Caco-2 (cell line): ENCODE data around the gene PLXNA2. TPM values are rescaled to one million over a fixed set of nuclear protein-coding genes. Genes with fewer than 3 reads are reported as not detected.

ENCODE experiments used
- BruUV-seq: library from RNA; stranded (reverse); fragments of 400-500 nt; replicated peaks from 2 replicates; lab custom pipeline; 2021; lab: Mats Ljungman, UMichigan
- CTCF ChIA-PET: fragments of 300-600 bp; sonication (Branson Sonifier 250); formaldehyde crosslinking; loops from one replicate; lab custom pipeline; 2022; ENCODE audit warnings: antibody characterized with exemption; lab: Charles Lee
- POLR2A ChIA-PET: fragments of 300-600 bp; sonication (Branson Sonifier 250); formaldehyde crosslinking; loops from one replicate; lab custom pipeline; 2022; ENCODE audit warnings: antibody characterized with exemption; lab: Charles Lee
- DNase-seq, 2 experiments: peaks; one replicate each; pipeline versions ENCODE4 v3.0.0 to v3.0.0-alpha.2; 2020 to 2022
- H3K27me3 ChIP-seq: replicated peaks from 2 replicates; pipeline ENCODE4 v1.6.0; 2011; ENCODE audit warnings: low read length; ENCODE audit not compliant: control insufficient read depth, insufficient read depth
- H3K36me3 ChIP-seq: 2 replicates; pipeline ENCODE4 v1.5.1; 2011; ENCODE audit warnings: low read length; ENCODE audit not compliant: control insufficient read depth, insufficient read depth
- H3K4me1 ChIP-seq: fragments of 250-450 bp; sonication (Bioruptor Pico); 2 replicates; pipeline ENCODE4 v1.5.1; 2020; ENCODE audit warnings: mild to moderate bottlenecking
- H3K4me3 ChIP-seq: 2 replicates; pipeline ENCODE4 v1.5.1; 2011; ENCODE audit warnings: low read depth, mild to moderate bottlenecking, control low read depth, low read length
- H3K9me3 ChIP-seq: fragments of 250-450 bp; sonication (Bioruptor Pico); 2 replicates; pipeline ENCODE4 v1.5.1; 2020; ENCODE audit warnings: mild to moderate bottlenecking, moderate library complexity
- H3K27ac Mint-ChIP-seq: one replicate; pipeline ENCODE4 v1.8.0; 2022; ENCODE audit warnings: mixed read lengths; ENCODE audit not compliant: unreplicated experiment
- H3K27me3 Mint-ChIP-seq: one replicate; pipeline ENCODE4 v1.8.0; 2022; ENCODE audit warnings: mixed read lengths; ENCODE audit not compliant: insufficient read depth, unreplicated experiment
- H3K36me3 Mint-ChIP-seq: one replicate; pipeline ENCODE4 v1.8.0; 2022; ENCODE audit warnings: mild to moderate bottlenecking, mixed read lengths; ENCODE audit not compliant: insufficient read depth, unreplicated experiment
- H3K4me1 Mint-ChIP-seq: one replicate; pipeline ENCODE4 v1.8.0; 2022; ENCODE audit warnings: low read depth, mixed read lengths; ENCODE audit not compliant: unreplicated experiment
- H3K4me3 Mint-ChIP-seq: one replicate; pipeline ENCODE4 v1.8.0; 2022; ENCODE audit warnings: mild to moderate bottlenecking, moderate library complexity, mixed read lengths; ENCODE audit not compliant: unreplicated experiment
- H3K9me3 Mint-ChIP-seq: one replicate; pipeline ENCODE4 v1.8.0; 2022; ENCODE audit warnings: mixed read lengths; ENCODE audit not compliant: unreplicated experiment
- CTCF ChIP-seq, 2 experiments: fragments of 200-600 bp in 1 of 2; IDR thresholded peaks; 1 replicate in 1 of 2; 2 replicates in 1 of 2; pipeline versions ENCODE4 v1.5.1 to v1.8.0; 2011 to 2022; ENCODE audit warnings: antibody characterized with exemption in 1 of 2, control low read depth in 1 of 2, inconsistent platforms in 1 of 2, low read depth in 1 of 2, low read length in 1 of 2, mild to moderate bottlenecking in 1 of 2, moderate library complexity in 1 of 2; ENCODE audit not compliant: insufficient read depth in 1 of 2, severe bottlenecking in 1 of 2, unreplicated experiment in 1 of 2
- intact Hi-C: fragments of 100-400 bp; cut with micrococcal nuclease; formaldehyde crosslinking; loops from one replicate; pipeline ENCODE4 v1.10.0; 2022; ENCODE audit not compliant: unreplicated experiment
- total RNA-seq: library from RNA; stranded (reverse); gene quantifications from 2 replicates; pipeline ENCODE4 v1.2.3, GENCODE V29; 2022

PLXNA2 gene
- total RNA-seq, 1 experiment from 2014 or later = 3.2 TPM

GRCh38 chr1:208148380-208148779 is 95.8 kb downstream of the PLXNA2 start:
- no peaks in the 10 kb centered on the region for H3K4me1 Mint-ChIP-seq
- POLR2A ChIA-PET = no interaction called here

GRCh38 chr1:208146650-208147049 is 97.5 kb downstream of the PLXNA2 start:
- Mint-ChIP-seq H3K9me3 (no peaks in the 10 kb centered on the region), H3K36me3 (no peaks in the 10 kb centered on the region)
- no peaks in the 10 kb centered on the region for H3K36me3 ChIP-seq

More at GRCh38 chr1:208148380-208148779, 95.8 kb downstream of the PLXNA2 start:
- no peak for DNase-seq
- Histone ChIP-seq H3K36me3 (no peaks in the 10 kb centered on the region), H3K4me1 (peaks cover 6% of the 10 kb centered on the region), H3K27me3 (no peaks in the 10 kb centered on the region), H3K9me3 (no peaks in the 10 kb centered on the region), H3K4me3 (no peak overlapping the region)
- Mint-ChIP-seq H3K9me3 (no peaks in the 10 kb centered on the region), H3K27ac (no peak overlapping the region), H3K27me3 (no peaks in the 10 kb centered on the region), H3K4me3 (no peak overlapping the region), H3K36me3 (no peaks in the 10 kb centered on the region)
- BruUV-seq = no TSS peak
- no peak for TF ChIP-seq CTCF (IDR thresholded peaks at IDR 0.05; ENCODE audit: insufficient read depth in 1 of 2, low read depth in 1 of 2, low read length in 1 of 2, severe bottlenecking in 1 of 2, unreplicated experiment in 1 of 2)
- CTCF ChIA-PET = interaction anchor here (0.6 to 1.6 kb wide), 2 partner anchors 16 to 73 kb away, joined by 5 read pairs; no protein-coding TSS in a partner anchor
- intact Hi-C loops = no loop called here

DNA sequence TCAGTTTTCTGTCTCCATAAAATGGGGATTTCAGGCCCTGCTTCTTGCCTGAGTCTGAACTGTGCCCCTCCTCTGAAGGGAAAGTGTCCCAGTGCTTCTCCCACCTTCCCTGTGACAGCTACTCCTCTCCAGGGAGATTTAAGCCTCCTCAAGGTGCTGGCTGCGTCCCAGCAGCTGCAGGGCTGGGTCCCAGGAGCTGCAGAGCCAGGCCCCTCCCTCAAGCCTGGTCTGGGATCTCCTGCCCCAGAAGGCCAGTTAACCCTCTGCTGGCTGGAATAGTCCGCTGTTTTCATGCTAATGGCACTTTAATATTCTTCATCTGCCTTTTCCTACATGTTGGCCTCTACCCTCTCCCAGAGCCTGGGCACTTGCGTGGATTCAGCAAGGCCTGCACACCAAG is 99.0 kb downstream of the PLXNA2 start:
- TF ChIP-seq CTCF (IDR thresholded peaks at IDR 0.05; ENCODE audit: insufficient read depth in 1 of 2, low read depth in 1 of 2, low read length in 1 of 2, severe bottlenecking in 1 of 2, unreplicated experiment in 1 of 2) = no peak
- H3K36me3 Mint-ChIP-seq = no peaks in the 10 kb centered on the region
- Histone ChIP-seq H3K9me3 (no peaks in the 10 kb centered on the region), H3K4me3 (no peak overlapping the region), H3K27me3 (no peaks in the 10 kb centered on the region), H3K4me1 (peaks cover 4% of the 10 kb centered on the region), H3K36me3 (no peaks in the 10 kb centered on the region)
- no peak overlapping the region for H3K27ac Mint-ChIP-seq
- no peaks in the 10 kb centered on the region for H3K4me1 Mint-ChIP-seq
- H3K27me3 Mint-ChIP-seq = no peaks in the 10 kb centered on the region
- H3K4me3 Mint-ChIP-seq = no peak overlapping the region
- intact Hi-C loops = no loop called here
- ChIA-PET CTCF (no interaction called here), POLR2A (no interaction called here)
- no peaks in the 10 kb centered on the region for H3K9me3 Mint-ChIP-seq
- DNase-seq = no peak
- no TSS peak for BruUV-seq

More at GRCh38 chr1:208146650-208147049, 97.5 kb downstream of the PLXNA2 start:
- intact Hi-C loops = no loop called here
- H3K4me3 Mint-ChIP-seq = no peak overlapping the region
- ChIA-PET CTCF (no interaction called here), POLR2A (no interaction called here)
- no peak for DNase-seq
- no peaks in the 10 kb centered on the region for H3K27me3 ChIP-seq
- no peaks in the 10 kb centered on the region for H3K9me3 ChIP-seq
- BruUV-seq = no TSS peak
- H3K4me1 Mint-ChIP-seq = no peaks in the 10 kb centered on the region
- no peak for TF ChIP-seq CTCF (IDR thresholded peaks at IDR 0.05; ENCODE audit: insufficient read depth in 1 of 2, low read depth in 1 of 2, low read length in 1 of 2, severe bottlenecking in 1 of 2, unreplicated experiment in 1 of 2)
- peaks cover 6% of the 10 kb centered on the region for H3K4me1 ChIP-seq
- H3K27me3 Mint-ChIP-seq = no peaks in the 10 kb centered on the region
- no peak overlapping the region for H3K27ac Mint-ChIP-seq
- H3K4me3 ChIP-seq = no peak overlapping the region
